IMR-90 (cell line): Measurements from ENCODE around the gene RIMBP3B. TPM values are rescaled to one million over a fixed set of nuclear protein-coding genes. Genes with fewer than 3 reads are reported as not detected.
"Not testable (repeated sequence)": the region's sequence is repeated elsewhere in the genome, so short reads cannot be mapped to it uniquely, and the experiment has no call there.

Experiments used
- ATAC-seq: fragments of 200-7000 bp; cut with Tn5 transposase; 2 replicates; pipeline ENCODE4 v1.9.1; 2020; ENCODE audit warnings: low read depth, mild to moderate bottlenecking, moderate library complexity
- Bru-seq: library from RNA; stranded (reverse); fragments of 400-500 nt; gene quantifications from one replicate; lab custom pipeline; 2021; lab: Mats Ljungman, UMichigan
- BruChase-seq, 2 experiments: library from RNA; stranded (reverse); fragments of 400-500 nt; gene quantifications; one replicate each; lab custom pipeline; 2021; lab: Mats Ljungman, UMichigan
- BruUV-seq: library from RNA; stranded (reverse); fragments of 400-500 nt; replicated peaks from 2 replicates; lab custom pipeline; 2021; lab: Mats Ljungman, UMichigan
- CTCF ChIA-PET: fragments of 300-600 bp; formaldehyde crosslinking; extraction: SDS; loops from one replicate; lab custom pipeline; 2021; ENCODE audit warnings: antibody characterized with exemption; lab: Yijun Ruan, JAX
- POLR2A ChIA-PET: fragments of 300-600 bp; sonication (Branson Sonifier 250); formaldehyde crosslinking; loops from one replicate; lab custom pipeline; 2022; ENCODE audit warnings: antibody characterized with exemption; ENCODE audit not compliant: unreplicated experiment; lab: Charles Lee
- DNase-seq: peaks from one replicate; pipeline ENCODE4 v3.0.0; 2013
- H2AFZ ChIP-seq: replicated peaks from 2 replicates; pipeline ENCODE3; 2013; ENCODE audit warnings: low read length, mild to moderate bottlenecking; ENCODE audit not compliant: poor library complexity
- H2AK5ac ChIP-seq: 2 replicates; pipeline ENCODE4 v1.6.1; 2013; ENCODE audit warnings: low read depth, low read length, inconsistent platforms
- H2AK9ac ChIP-seq: replicated peaks from 2 replicates; pipeline ENCODE3; 2013; ENCODE audit warnings: mild to moderate bottlenecking, low read depth, low read length, moderate library complexity; ENCODE audit not compliant: poor library complexity
- H2BK120ac ChIP-seq: 2 replicates; pipeline ENCODE4 v1.6.1; 2013; ENCODE audit warnings: low read depth, low read length, inconsistent platforms
- H2BK15ac ChIP-seq: 3 replicates; pipeline ENCODE4 v1.6.1; 2013; ENCODE audit warnings: low read depth, low read length, inconsistent platforms
- H2BK20ac ChIP-seq: 2 replicates; pipeline ENCODE4 v1.6.1; 2013; ENCODE audit warnings: low read depth, mild to moderate bottlenecking, inconsistent platforms, low read length, moderate library complexity
- H2BK5ac ChIP-seq: 2 replicates; pipeline ENCODE4 v1.6.1; 2013; ENCODE audit warnings: mild to moderate bottlenecking, low read depth, low read length, inconsistent platforms; ENCODE audit not compliant: poor library complexity, severe bottlenecking
- H3K14ac ChIP-seq: replicated peaks from 2 replicates; pipeline ENCODE4 v1.6.1; 2013; ENCODE audit warnings: low read depth, low read length, inconsistent platforms
- H3K18ac ChIP-seq: 2 replicates; pipeline ENCODE4 v1.6.1; 2013; ENCODE audit warnings: low read depth, low read length, control low read depth
- H3K23ac ChIP-seq: 2 replicates; pipeline ENCODE4 v1.6.1; 2013; ENCODE audit warnings: low read depth, low read length, inconsistent platforms
- H3K27ac ChIP-seq: 2 replicates; pipeline ENCODE4 v1.5.1; 2013; ENCODE audit warnings: mild to moderate bottlenecking, control low read depth, low read length; ENCODE audit not compliant: insufficient read depth
- H3K27me3 ChIP-seq: 2 replicates; pipeline ENCODE4 v1.6.1; 2013; ENCODE audit warnings: low read length; ENCODE audit not compliant: control insufficient read depth, insufficient read depth
- H3K36me3 ChIP-seq: 2 replicates; pipeline ENCODE4 v1.6.1; 2013; ENCODE audit warnings: low read length, mixed read lengths; ENCODE audit not compliant: control insufficient read depth, insufficient read depth
- H3K4ac ChIP-seq: 2 replicates; pipeline ENCODE4 v1.6.1; 2013; ENCODE audit warnings: low read depth, low read length, inconsistent platforms
- H3K4me1 ChIP-seq: 2 replicates; pipeline ENCODE4 v1.6.1; 2013; ENCODE audit warnings: low read length, mixed read lengths; ENCODE audit not compliant: control insufficient read depth, insufficient read depth
- H3K4me2 ChIP-seq: 2 replicates; pipeline ENCODE4 v1.6.1; 2013; ENCODE audit warnings: low read depth, mild to moderate bottlenecking, control low read depth, low read length, moderate library complexity
- H3K4me3 ChIP-seq: 2 replicates; pipeline ENCODE4 v1.5.1; 2013; ENCODE audit warnings: low read depth, mild to moderate bottlenecking, control low read depth, low read length, moderate library complexity; ENCODE audit not compliant: insufficient read depth
- H3K56ac ChIP-seq: 2 replicates; pipeline ENCODE4 v1.6.1; 2013; ENCODE audit warnings: low read length, inconsistent platforms; ENCODE audit not compliant: insufficient read depth; ENCODE audit errors: extremely low read depth
- H3K79me1 ChIP-seq, 2 experiments: 2 replicates each; pipeline ENCODE4 v1.6.1; 2013; ENCODE audit warnings: low read length in 2 of 2, inconsistent platforms in 1 of 2, low read depth in 1 of 2
- H3K9ac ChIP-seq: 2 replicates; pipeline ENCODE4 v1.6.1; 2013; ENCODE audit warnings: low read depth, low read length, control low read depth
- H3K9me1 ChIP-seq: 2 replicates; pipeline ENCODE4 v1.6.1; 2013; ENCODE audit warnings: low read length, inconsistent platforms; ENCODE audit not compliant: insufficient read depth
- H3K9me3 ChIP-seq: 2 replicates; pipeline ENCODE4 v1.6.1; 2013; ENCODE audit warnings: low read length; ENCODE audit not compliant: control insufficient read depth, insufficient read depth
- H4K20me1 ChIP-seq: 2 replicates; pipeline ENCODE4 v1.6.1; 2013; ENCODE audit warnings: low read length, inconsistent platforms; ENCODE audit not compliant: insufficient read depth
- H4K5ac ChIP-seq: 2 replicates; pipeline ENCODE4 v1.6.1; 2013; ENCODE audit warnings: mild to moderate bottlenecking, low read depth, low read length, control low read depth
- H4K8ac ChIP-seq, 2 experiments: 2 replicates each; pipeline ENCODE4 v1.6.1; 2013; ENCODE audit warnings: low read depth in 2 of 2, low read length in 2 of 2, control low read depth in 1 of 2, inconsistent platforms in 1 of 2
- H4K91ac ChIP-seq: 2 replicates; pipeline ENCODE4 v1.6.1; 2013; ENCODE audit warnings: low read depth, low read length, inconsistent platforms; ENCODE audit not compliant: insufficient read depth
- WGBS, 2 experiments: methylation state at CpG; one replicate each; pipeline versions ENCODE4 v1.1.5 to v1.1.7; 2013; ENCODE audit warnings: missing lambda C conversion rate in 2 of 2; ENCODE audit not compliant: insufficient read length in 1 of 2; ENCODE audit errors: extremely low coverage in 2 of 2; 5-methylcytosine and 5-hydroxymethylcytosine counted together
- dilution Hi-C: fragments of 300-500 bp; cut with HindIII; formaldehyde crosslinking; loops from one replicate; pipeline ENCODE4 v1.14.3; 2018; ENCODE audit warnings: low sequenced_read_pairs; ENCODE audit not compliant: unreplicated experiment
- in situ Hi-C: fragments of 300-500 bp; cut with MboI; formaldehyde crosslinking; loops from 3 replicates; pipeline ENCODE4 v1.14.3; 2019; ENCODE audit warnings: low sequenced_read_pairs, inconsistent platforms, mixed read lengths
- intact Hi-C: fragments of 100-400 bp; cut with micrococcal nuclease; formaldehyde crosslinking; loops from 2 replicates; pipeline ENCODE4 v1.10.0; 2022
- long read RNA-seq: library from polyadenylated mRNA; unstranded; transcript quantifications from one replicate; pipeline ENCODE4 v2.0.0, GENCODE V29; 2021; ENCODE audit not compliant: unreplicated experiment
- polyA plus RNA-seq, 3 experiments: library from polyadenylated mRNA; depleted of rRNA; stranded (reverse); fragments of >200 nt; gene quantifications; 2 replicates each; pipeline ENCODE4 v1.2.3, GENCODE V29; 2012; ENCODE audit warnings: low replicate concordance in 1 of 3
- total RNA-seq: library from RNA; depleted of rRNA; stranded (reverse); fragments of >200 nt; gene quantifications from 2 replicates; pipeline ENCODE4 v1.2.3, GENCODE V29; 2012; rRNA removed

RIMBP3B gene, protein sequence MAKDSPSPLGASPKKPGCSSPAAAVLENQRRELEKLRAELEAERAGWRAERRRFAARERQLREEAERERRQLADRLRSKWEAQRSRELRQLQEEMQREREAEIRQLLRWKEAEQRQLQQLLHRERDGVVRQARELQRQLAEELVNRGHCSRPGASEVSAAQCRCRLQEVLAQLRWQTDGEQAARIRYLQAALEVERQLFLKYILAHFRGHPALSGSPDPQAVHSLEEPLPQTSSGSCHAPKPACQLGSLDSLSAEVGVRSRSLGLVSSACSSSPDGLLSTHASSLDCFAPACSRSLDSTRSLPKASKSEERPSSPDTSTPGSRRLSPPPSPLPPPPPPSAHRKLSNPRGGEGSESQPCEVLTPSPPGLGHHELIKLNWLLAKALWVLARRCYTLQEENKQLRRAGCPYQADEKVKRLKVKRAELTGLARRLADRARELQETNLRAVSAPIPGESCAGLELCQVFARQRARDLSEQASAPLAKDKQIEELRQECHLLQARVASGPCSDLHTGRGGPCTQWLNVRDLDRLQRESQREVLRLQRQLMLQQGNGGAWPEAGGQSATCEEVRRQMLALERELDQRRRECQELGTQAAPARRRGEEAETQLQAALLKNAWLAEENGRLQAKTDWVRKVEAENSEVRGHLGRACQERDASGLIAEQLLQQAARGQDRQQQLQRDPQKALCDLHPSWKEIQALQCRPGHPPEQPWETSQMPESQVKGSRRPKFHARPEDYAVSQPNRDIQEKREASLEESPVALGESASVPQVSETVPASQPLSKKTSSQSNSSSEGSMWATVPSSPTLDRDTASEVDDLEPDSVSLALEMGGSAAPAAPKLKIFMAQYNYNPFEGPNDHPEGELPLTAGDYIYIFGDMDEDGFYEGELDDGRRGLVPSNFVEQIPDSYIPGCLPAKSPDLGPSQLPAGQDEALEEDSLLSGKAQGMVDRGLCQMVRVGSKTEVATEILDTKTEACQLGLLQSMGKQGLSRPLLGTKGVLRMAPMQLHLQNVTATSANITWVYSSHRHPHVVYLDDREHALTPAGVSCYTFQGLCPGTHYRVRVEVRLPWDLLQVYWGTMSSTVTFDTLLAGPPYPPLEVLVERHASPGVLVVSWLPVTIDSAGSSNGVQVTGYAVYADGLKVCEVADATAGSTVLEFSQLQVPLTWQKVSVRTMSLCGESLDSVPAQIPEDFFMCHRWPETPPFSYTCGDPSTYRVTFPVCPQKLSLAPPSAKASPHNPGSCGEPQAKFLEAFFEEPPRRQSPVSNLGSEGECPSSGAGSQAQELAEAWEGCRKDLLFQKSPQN (N-terminal part only)
- total RNA-seq (0.18 and 0.28 TPM in 2 replicates), polyA plus RNA-seq (2012; rRNA removed) (0.03 and 0.07 TPM in 2 replicates), Bru-seq, nascent RNA (not detected), BruChase-seq, experiment 1, labeled RNA remaining after a 6-hour chase (not detected), BruChase-seq, experiment 2, labeled RNA remaining after a 2-hour chase (not detected)
- polyA plus RNA-seq (2012; cell fraction: cytosol; rRNA removed), result 0.07 TPM in 1 of 2 replicates, not detected in the other
- 0.02 and 0.03 TPM in 2 replicates for polyA plus RNA-seq (2012; cell fraction: nucleus; rRNA removed; ENCODE audit: low replicate concordance)
- long read RNA-seq, result 0 reads

DNA sequence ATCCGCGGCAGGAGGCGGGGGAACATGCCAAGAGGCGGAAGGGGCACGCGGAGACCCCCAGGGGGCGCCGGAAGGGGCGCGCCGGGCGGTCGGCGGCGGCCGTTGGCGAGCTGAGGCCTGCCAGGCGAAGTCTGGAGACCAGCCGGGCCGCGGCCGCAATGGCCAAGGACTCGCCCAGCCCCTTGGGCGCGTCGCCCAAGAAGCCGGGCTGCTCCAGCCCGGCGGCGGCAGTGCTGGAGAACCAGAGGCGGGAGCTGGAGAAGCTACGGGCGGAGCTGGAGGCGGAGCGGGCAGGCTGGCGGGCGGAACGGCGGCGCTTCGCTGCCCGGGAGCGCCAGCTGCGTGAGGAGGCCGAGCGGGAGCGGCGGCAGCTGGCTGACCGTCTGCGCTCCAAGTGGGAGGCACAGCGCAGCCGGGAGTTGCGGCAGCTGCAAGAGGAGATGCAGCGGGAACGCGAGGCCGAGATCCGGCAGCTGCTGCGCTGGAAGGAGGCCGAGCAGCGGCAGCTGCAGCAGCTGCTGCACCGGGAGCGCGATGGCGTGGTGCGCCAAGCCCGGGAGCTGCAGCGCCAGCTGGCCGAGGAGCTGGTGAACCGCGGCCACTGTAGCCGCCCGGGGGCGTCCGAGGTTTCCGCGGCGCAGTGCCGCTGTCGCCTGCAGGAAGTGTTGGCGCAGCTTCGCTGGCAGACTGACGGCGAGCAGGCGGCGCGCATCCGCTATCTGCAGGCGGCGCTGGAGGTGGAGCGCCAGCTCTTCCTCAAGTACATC, at the start of gene RIMBP3B:
TSS of gene RIMBP3B (plus strand) at position 51 of the 767 bp plus-strand sequence. CDS start at position 159, 108 bp downstream.
- H3K56ac ChIP-seq, DNase-seq, H2BK15ac ChIP-seq, H3K4me2 ChIP-seq, H3K4me1 ChIP-seq, H3K23ac ChIP-seq, H4K5ac ChIP-seq, H2BK20ac ChIP-seq, H3K18ac ChIP-seq, H3K9me1 ChIP-seq, H3K27ac ChIP-seq, H3K9ac ChIP-seq, H2AK9ac ChIP-seq, dilution Hi-C loops, H3K4me3 ChIP-seq, CTCF ChIA-PET, intact Hi-C loops, H2BK120ac ChIP-seq, H3K27me3 ChIP-seq, H3K14ac ChIP-seq, BruUV-seq, H2BK5ac ChIP-seq, H3K36me3 ChIP-seq, H2AFZ ChIP-seq, POLR2A ChIA-PET, H4K8ac ChIP-seq, H4K20me1 ChIP-seq, H3K9me3 ChIP-seq, in situ Hi-C loops, H3K79me1 ChIP-seq, H3K4ac ChIP-seq, H4K91ac ChIP-seq, H2AK5ac ChIP-seq: not testable (repeated sequence)
- ATAC-seq, result peak; percentile 90
- WGBS, 2 experiments, result no CpG with 5 or more reads among the region's 91 CpGs

DNA sequence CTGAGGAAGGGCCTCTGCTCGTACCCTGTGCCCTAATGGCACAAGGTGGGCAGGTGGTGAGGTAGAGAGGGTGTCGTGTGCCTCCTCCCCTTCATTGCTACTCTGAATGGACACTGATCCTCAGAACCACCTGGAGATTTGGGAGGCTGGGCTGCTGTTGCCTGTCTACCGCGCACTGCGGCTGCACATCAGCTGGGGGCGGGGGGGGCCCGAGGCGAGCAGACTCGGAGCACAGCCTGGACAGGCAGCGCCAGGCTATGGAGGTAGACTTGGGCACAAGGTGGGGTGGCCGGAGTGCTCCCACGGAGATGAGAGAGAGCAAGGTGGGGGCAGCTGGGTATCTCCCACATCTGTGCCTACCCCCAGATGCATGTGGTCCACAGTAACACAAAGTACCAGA, 26.0 kb upstream of the RIMBP3B start:
- H3K56ac ChIP-seq, H3K9me1 ChIP-seq, H2AK5ac ChIP-seq, H2BK15ac ChIP-seq, H2BK120ac ChIP-seq, H4K20me1 ChIP-seq, ATAC-seq, H4K91ac ChIP-seq, H3K4me1 ChIP-seq, H4K5ac ChIP-seq, H3K18ac ChIP-seq, H3K9ac ChIP-seq, H3K14ac ChIP-seq, H2AFZ ChIP-seq, BruUV-seq, H3K27ac ChIP-seq, H3K4me3 ChIP-seq, H3K36me3 ChIP-seq, H3K23ac ChIP-seq, DNase-seq, in situ Hi-C loops, intact Hi-C loops, H3K27me3 ChIP-seq, H2BK20ac ChIP-seq, dilution Hi-C loops, H2AK9ac ChIP-seq, H3K4me2 ChIP-seq, H2BK5ac ChIP-seq, H4K8ac ChIP-seq, CTCF ChIA-PET, POLR2A ChIA-PET, H3K4ac ChIP-seq, H3K9me3 ChIP-seq, H3K79me1 ChIP-seq: not testable (repeated sequence)
- WGBS, 2 experiments, result no CpG with 5 or more reads among the region's 12 CpGs
